SK-N-DZ (cell line): ENCODE measurements around the gene NCKAP5L.

Experiments
- DNase-seq: peaks from one replicate; pipeline ENCODE4 v3.0.0-alpha.2; 2015; ENCODE audit warnings: low spot score

NCKAP5L gene

DNA sequence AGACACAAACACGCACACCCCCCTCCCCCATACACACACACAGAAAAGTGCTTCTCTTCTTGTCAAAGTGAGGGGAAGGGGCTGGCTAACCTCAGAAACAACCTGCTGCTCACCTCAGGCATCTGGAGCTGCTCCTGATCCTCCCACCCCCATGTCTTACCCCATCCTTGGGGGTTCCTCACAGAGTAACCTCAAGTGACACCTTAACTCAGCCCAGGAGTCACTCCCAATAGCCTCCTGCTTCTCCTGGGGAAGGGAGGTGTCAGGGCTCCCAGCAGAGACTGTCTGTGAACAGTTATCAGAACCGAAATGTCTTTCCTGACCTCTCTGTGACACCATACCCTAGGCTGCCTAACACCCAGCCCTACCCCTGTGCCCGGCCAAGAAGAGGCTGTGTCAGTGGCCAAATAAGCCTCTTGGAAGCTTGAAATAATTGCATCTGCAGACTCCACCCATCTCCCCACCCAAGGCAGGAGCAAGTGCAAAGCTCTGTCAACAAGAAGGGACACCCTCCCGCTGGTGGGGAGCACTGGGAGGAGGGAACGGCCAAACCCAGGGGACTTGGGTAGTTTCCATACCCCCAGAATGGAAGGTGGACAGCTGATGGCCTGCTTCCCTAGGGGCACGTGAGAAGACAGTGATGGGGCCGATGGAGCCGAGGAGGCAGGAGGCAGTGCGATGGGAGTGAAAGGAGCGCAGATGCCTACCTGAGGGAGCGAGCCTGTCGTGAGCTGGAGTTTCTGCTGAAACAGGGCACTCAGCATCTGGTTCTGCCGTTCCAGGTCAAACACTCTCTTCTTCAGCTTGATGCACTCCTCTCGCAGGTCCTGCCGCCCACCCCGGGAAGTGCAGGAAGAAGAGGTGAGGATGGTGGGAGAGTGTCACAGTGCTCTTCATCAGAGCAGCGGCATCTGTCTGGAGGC lies 26.8 kb downstream of the NCKAP5L start:
- DNase-seq, result no peak

DNA sequence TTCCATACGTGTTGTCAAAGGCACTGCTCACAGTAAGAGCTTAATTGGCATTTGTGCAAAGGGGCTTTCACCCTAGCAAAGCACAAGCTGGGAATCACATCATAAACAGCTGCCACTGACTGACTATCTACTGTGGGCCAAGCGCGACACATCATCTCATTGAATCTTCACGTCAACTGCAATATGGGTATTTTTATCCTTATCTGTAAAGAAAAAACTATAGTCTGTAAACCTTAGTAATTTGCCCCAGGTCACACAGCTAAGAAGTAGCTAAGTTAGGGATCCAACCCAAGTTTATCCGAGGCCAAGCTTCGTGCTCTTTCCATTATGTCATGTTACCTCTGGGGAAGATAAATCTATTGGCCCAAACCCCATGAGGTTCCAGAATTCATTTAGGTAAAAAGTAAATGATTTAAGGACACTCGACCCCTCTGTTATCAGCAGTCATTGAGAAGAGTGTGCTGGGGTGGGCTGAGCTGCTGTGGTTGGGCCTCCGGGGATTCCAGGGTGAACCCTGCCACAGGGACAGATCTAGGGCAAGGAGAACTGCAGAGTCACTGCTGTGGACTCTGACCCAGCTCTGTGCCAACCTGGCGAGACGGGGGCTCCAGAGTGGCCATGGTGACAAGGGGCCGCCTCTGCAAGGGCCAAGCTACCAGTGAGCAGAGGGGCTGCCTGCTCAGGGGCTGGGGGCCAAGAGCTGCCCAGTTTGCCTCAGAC lies 27.6 kb downstream of the NCKAP5L start:
- no peak for DNase-seq

DNA sequence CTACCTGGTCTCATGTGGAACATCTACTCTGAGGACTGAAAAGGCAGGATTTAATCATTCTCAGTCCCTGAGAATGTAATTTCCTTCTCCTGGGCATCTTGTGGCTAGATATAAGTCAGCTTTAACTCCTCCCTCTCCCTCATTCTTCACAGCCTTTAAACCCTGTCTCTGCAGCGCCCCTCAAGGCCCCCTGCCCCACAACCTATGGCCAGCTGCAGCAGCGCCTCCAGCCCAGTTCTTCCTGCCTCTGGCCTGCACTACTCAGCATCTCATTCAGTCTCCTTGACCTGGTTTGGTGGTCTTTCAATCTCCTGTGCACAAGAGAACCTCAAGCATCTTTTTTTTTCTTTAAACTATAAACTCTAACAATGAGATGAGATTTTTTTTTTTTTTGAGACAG lies 29.3 kb downstream of the NCKAP5L start:
- DNase-seq, result no peak

DNA sequence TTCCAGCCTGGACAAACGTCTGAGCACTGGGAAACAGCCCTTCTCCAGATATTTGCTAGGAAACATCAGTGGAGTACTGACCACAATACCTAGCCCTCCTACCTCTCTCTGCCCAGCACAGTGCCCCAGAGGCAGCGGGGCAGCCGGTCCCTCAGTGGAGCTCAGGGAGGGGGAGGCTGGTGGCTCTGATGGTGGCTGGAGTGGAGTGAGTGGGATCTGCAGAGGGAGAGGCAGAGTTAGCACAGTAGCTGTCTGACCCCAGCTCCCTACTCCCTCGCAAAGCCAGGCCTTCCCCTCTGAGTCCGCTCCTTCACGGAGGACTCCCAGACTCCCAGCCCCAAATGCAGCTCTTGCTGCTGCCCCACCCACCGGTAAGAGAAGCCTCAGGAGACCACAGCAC lies 30.0 kb downstream of the NCKAP5L start:
- no peak for DNase-seq

DNA sequence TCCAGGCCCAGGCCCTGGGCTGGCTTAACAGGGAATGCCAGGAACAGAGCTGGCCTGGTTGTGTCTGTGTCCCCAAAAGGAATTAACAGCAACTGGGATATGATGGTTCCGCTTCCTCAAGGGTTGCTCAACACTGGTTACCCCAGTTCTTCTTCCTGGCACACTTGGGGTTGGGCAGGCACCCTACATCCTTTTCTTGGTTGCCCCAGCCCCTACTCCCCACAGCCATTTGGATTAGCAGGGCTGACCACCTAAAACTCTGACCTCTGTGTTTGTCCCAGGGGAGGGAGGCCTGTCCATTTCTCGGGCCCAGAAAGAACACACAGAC lies 30.8 kb downstream of the NCKAP5L start:
- no peak for DNase-seq

DNA sequence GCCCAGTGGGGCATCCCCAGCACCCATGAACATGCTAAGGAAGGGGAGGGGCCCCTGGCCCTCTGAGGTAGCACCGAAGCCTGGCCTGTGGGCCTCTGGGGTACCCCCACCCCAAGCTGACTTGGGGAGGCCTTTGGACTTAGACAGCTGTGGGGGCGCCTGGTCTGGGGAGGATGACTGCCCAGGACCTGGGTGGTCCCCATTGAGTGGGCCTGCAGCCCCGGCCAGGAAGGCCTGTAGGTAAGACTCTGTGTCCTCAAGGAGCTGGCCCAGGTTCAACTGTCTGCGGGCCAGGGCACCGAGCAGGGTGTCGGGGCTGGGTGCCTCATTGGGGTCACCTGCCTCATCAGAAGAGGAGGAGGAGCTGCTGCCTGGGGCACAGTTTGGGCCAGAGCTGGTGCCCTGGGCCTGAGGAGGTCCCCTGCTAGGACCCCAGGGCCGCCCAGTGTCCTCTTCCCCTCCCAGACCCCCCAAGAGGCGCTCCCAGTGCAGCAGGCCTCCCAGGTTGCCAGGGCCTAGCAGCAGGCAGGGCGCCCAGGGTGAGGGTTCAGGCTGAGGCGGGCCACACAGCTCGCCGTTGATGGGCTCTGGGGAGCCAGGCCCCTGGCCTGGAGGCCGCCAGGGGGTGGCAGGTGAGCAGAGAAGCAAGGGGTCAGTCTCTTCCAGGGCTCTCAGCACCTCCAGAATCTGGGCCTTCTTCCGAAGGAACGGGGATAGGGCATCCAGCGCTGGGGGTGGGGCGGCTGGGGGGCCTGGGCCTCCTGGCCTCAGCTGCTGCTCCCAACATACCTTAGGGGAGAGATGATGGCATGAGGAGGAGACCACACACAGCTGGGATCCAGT lies 31.4 kb downstream of the NCKAP5L start:
- no peak for DNase-seq

DNA sequence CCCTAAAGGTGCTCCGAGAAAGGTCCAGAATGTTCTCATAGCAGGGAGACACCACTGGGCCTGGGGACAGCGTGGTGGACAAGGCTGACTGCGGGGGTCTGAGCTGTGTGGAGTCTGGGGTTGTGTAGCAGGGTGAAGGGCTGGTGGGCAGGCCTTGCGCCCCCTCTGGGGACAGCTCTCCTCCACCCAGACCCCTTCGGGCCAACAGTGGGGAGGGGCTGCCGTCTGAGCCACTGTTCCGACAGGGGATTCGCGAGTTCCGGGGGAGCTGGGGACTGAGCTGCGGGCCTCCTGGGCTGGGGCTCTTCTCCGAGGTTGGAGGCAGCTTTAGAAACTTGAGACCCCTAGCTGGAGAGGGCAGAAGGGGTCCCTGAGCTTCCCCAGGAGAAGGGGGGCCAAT lies 32.1 kb downstream of the NCKAP5L start:
- no peak for DNase-seq

DNA sequence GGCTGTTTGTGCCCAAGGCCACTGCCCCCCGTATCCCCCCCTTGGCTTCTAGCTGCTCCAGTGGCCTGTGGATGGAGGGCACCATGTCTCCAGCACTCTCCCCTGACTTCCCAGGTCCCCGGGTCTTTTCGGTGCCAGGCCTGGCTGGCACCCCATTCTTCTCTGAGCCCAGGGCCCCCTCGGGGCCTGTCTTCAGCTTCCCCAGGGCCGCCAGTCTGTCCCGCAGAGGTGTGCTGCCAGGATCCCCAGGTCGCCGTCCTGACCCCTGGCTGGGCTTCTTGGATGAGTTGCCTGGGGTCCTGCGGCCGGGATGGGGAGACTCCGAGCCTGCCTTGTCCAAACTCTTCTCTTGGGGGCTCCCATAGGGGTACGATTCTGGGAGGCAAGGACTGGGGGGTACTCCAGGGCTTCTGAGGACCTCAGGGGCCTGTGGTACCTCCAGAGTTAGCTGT lies 32.5 kb downstream of the NCKAP5L start:
- no peak for DNase-seq

DNA sequence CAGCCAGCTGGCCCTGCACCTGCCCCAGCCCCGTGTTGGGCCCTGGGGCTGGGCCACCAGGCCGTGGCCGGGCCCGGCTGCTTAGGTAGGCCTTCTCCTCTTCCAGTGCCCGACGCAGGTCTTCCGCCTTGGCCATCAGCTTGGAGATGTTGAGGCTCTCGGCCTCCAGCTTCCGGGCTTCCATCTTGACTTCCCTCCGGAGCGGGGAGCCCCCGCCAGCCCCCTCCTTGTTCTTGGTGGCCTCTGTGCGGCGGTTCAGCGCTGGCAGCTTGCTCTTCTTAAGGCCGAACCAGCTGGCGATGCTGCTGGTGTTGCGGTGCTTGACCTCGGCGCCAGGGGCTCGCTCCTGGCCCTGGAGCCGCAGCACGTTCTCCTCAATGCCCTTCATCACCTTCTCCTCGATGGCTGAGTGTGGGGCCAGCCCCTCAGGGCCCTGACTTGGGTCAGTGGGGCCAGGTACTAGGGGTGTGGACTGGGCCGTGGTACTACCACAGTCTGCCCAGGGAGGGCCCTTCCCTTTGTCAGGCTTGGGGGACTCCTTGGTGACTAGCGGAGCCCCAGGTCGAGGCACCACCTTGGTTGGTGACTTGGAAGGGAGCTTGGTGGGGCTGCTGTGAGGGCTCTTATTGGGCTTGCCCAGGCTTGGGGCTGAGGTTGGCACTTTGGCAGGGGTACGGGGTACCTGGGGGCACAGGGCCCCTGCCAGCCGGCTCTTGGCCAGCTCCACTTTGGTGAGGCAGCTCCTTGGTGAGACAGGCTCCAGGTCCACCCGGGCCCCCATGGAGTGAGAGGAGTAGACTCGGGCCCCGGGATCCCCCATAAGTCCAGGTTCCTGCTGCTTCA lies 33.2 kb downstream of the NCKAP5L start:
- no peak for DNase-seq

DNA sequence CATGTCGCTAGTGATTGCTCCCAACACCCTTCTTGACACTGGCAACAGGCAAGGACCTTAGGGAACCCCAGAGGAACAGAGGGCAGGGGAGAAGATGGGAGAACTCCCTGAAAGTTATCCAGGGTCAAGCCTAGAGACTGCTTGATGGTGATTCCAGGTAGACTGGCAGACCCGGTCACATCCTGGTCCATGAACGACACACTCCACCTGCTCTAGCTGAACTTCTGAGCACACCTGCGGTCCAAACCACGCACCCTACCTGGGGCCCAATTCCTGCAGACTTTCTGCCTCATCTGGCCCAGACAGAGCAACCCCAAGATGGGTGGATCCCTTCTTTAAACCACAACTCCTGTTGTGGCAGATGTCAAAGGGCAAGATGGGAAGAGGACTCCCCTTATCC lies 34.2 kb downstream of the NCKAP5L start:
- DNase-seq, result no peak

DNA sequence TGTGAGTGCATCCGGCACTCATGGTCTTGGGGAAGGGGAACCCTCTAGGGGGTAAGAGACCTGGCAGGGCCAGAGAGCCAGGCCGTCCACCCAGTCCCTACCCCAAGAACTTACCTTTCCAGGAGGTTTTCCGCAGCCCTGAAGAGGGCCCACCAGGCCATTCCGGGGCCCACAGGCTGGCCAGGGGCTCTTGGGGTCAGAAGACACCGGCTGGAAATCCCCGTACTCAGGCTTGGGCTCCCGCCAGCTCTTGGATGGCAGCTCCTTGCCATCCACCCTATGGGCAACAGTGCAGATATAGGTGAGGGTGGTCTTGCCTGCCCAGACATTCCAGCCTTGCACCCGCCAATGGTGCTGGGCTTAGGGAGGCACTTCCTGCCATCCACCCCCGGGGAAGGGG lies 34.6 kb downstream of the NCKAP5L start:
- no peak for DNase-seq

DNA sequence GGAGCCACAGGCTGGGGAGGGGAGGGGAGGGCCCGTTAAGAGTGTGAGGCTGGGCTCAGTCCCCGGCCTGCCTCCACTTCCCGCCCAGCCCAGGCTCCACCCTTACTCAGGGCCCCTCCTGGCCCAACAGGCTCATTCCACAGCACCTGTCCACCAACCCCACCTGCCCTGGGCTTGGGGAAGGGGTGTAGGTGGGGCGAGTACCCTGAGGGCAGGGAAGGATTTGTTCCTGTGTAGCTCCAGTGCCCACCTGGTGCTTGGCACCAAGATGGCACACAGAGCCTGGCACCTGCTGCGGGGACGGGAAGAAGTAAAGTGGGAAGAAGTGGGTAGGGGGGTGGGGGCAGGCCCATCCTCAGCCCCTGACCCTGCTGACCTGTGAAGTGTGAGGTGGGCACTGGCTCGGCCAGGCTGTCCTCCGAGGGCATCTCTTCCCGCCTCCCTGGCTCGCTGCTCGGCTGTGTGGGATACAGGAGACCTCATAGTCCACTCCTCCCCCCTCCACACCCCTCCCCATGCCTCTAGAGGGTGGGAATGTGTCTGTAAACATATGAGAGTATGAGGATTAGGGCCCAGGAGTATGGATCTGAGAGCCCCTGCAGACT lies 35.1 kb downstream of the NCKAP5L start:
- no peak for DNase-seq

DNA sequence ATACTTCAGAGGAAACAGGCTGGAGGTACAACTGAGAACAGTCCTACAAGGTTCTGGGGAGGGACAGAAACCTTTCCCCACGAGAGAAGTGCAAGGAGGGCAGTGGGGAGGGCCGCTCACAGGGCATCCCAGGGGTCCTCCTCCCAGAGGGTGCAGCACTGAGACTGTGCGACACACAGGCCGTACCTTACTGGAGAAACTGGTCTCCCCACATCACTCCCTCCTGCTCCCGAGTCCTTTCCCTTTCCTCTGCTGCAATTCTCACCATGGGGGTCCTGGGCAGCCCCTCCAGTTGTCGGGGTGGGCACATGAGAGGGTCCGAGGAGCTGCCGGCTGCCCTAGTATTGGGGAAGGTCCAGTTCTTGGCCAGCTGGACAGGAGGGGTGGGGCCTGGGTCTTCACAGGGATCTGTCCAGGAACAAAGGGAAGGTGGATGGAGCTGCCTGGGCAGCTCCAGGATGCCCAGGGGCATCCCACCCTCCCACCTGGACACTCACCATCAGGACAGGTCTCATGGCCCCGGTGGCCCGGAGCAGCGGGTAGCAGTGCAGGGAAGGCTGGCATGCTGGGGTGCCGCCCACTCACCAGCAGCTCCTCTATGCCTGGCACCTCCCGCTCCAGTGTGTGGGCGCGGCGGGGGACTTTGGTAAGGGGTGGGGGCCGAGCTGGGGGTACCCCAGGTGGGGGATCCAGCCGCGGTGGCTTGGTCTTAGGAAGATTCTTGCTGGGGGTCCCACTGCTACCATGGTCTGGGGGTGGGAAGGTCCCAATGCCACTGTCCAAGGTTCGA lies 35.8 kb downstream of the NCKAP5L start:
- DNase-seq, result no peak

DNA sequence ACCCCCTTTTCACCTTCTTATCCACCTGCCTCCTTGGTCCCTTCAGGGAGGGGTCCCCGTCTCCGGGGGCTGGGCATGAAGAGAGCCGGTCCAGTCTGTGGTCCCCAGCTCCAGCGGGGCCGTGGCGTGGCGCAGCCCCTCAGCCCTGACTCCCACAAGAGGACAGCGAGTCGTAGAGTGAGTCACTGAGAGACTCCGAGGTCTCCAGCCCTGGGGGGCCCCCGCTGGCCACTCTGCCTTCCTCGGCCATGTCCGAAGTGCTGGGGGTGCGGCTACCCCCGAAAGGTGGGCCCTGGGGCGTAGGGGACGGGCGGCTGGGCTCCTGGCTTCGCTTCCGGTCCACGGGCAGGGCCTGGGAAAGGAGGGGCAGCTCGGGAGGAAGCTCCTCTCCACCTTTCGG lies 36.5 kb downstream of the NCKAP5L start:
- DNase-seq, result no peak

DNA sequence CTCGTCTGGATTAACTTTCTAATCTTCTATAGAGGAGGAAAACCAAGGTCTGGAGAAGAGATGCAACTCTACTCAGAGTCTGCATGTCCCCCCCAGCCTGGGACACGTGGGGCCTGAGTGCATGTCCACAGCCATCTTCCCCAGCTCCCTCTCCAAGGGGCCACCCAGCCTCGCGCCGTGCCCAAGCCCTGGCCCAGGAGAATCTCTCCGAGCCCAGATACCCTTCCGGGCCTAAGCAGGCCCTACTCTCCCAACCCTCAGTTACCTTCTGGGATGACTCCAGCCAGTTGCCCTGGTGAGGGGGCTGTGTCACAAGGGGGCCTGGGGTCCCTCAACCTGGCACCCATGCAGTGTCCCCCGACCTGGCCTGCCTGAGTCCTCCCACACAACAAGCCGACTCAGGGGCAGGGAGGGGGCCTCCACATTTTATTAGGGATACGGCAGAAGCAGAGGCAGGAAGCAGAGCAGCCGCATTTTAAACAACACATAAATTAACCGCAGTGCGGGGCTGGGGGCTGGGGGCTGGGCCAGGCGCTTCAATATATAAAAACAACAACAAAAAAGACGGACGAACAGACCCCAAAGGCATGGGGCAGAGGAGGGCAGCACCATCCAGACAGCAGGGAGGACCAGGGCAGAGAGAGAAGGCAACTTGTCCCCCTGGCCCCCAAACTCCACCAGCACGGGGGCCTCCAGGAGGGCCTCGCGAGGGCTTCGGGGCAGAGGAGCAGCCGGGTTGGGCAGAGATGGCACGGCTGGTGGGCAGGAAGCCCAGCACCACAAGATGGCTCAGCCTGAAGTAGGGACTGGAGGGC lies 37.3 kb downstream of the NCKAP5L start:
- DNase-seq, result no peak

DNA sequence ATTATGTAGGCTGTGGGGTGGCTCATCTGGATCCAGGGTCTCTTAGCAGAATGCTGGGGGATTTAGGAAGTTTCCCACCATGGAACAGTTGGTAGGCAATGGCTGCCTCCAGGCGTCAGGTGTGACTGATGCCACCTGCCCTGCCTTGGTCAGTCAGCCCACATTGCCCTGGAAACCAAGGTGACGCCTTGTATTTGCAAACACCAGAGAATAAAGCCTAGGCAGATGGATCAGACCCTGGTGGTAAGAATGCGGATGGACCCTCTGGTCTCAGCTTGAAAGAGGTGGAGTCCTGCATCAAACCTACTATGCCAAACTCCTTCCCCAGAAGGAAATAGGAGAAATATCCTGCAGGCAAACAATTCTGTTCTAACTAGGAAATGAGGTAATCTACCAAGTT lies 38.2 kb downstream of the NCKAP5L start:
- no peak for DNase-seq

DNA sequence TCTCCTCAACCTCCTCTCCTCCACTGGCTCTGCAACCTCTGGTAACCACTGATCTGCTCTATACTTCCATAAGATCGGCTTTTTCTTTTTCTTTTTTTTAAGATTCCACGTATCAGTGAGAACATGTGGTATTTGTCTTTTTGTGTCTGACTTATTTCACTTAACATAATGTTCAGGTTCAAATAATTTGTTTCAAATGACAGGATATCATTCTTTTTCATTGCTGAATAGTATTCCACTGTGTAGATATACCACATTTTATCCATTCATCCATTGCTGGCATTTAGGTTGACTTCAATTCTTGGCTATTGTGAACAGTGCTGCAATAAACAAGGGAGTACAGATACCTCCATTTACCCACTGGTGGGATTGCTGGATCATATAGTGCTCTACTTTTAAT lies 40.5 kb downstream of the NCKAP5L start:
- DNase-seq, result no peak

DNA sequence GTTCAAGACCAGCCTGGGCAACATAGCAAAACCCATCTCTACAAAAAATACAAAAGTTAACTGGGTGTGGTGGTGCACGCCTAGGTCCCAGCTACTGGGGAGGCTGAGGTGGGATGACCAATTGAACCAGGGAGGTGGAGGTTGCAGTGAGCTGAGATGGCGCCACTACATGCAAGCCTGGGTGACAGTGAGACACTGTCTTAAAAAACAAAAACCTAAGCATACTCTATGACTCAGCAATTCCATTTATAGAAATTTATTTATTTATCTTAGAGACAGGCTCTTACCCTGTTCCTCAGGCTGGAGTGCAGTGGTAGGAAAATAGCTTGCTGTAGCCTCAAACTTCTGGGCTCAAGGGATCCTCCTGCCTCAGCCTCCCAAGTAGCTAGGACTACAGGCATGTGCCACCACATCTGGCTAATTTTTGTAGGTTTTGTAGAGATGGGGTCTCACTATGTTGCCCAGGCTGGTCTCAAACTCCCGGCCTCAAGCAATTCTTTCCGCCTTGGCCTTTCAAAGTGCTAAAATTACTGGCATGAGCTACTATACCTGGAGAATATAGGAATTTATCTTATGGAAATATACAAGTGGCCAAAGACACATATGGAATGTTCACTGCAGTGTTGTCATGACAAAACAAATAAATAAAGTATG lies 43.3 kb downstream of the NCKAP5L start:
- DNase-seq, result no peak
